NCI-H2196 (cell line): ENCODE measurements around the gene GLIPR2.
"Not testable (repeated sequence)": the region's sequence is repeated elsewhere in the genome, so short reads cannot be mapped to it uniquely, and the experiment has no call there.

Experiments
- DNase-seq: peaks from one replicate; lab custom pipeline; 2025; ENCODE audit not compliant: unreplicated experiment; lab: John Stamatoyannopoulos, UW

GLIPR2 gene

GRCh38 chr9:36121971-36122370 is 14.6 kb upstream of the GLIPR2 start:
- DNase-seq: no peak

- DNase-seq: no peak
Measured at GRCh38 chr9:36123515-36123914, 13.0 kb upstream of the GLIPR2 start.

- no peak for DNase-seq
Measured at GRCh38 chr9:36125062-36125855, 11.3 kb upstream of the GLIPR2 start.

- no peak for DNase-seq
Measured at GRCh38 chr9:36126016-36126730, 10.4 kb upstream of the GLIPR2 start.

- DNase-seq: no peak
Measured at GRCh38 chr9:36127652-36128244, 8.8 kb upstream of the GLIPR2 start.

- DNase-seq: no peak
Measured at GRCh38 chr9:36128349-36128748, 8.2 kb upstream of the GLIPR2 start.

GRCh38 chr9:36129139-36129538 is 7.4 kb upstream of the GLIPR2 start:
- DNase-seq: no peak

- not testable (repeated sequence) for DNase-seq
Measured at GRCh38 chr9:36131666-36132065, 4.9 kb upstream of the GLIPR2 start.

- DNase-seq: no peak
Measured at GRCh38 chr9:36132086-36132485, 4.4 kb upstream of the GLIPR2 start.

GRCh38 chr9:36134761-36135505 is 1.6 kb upstream of the GLIPR2 start:
- DNase-seq: no peak

- DNase-seq: no peak
Measured at GRCh38 chr9:36135741-36136271, 727 bp upstream of the GLIPR2 start.

- no peak for DNase-seq
Measured at GRCh38 chr9:36136894-36137391, 410 bp downstream of the GLIPR2 start.

- no peak for DNase-seq
Measured at GRCh38 chr9:36137392-36138004, 965 bp downstream of the GLIPR2 start.

- DNase-seq: no peak
Measured at GRCh38 chr9:36138496-36138895, 2.0 kb downstream of the GLIPR2 start.

- no peak for DNase-seq
Measured at GRCh38 chr9:36138901-36139300, 2.4 kb downstream of the GLIPR2 start.

GRCh38 chr9:36140086-36141084 is 3.9 kb downstream of the GLIPR2 start:
- DNase-seq: no peak

- no peak for DNase-seq
Measured at GRCh38 chr9:36141288-36141687, 4.8 kb downstream of the GLIPR2 start.

GRCh38 chr9:36141761-36142160 is 5.2 kb downstream of the GLIPR2 start:
- DNase-seq: no peak

- DNase-seq: no peak
Measured at GRCh38 chr9:36142510-36143244, 6.1 kb downstream of the GLIPR2 start.
